Mucosa of gallbladder (tissue), 1 donor: Measurements from ENCODE around the gene GALR2. TPM values are rescaled to one million over a fixed set of nuclear protein-coding genes. Genes with fewer than 3 reads are reported as not detected.

ENCODE experiments used
- DNase-seq: peaks from one replicate; pipeline ENCODE4 v3.0.0-alpha.2; 2020; ENCODE audit warnings: low spot score
- total RNA-seq: library from RNA; stranded (reverse); gene quantifications from one replicate; pipeline ENCODE4 v1.2.1, GENCODE V29; 2021
- donor health status: DM: no; HTN: no; CAD: no.

The GALR2 gene
- total RNA-seq, 1 donor from 2014 or later = 0.20 TPM

DNA sequence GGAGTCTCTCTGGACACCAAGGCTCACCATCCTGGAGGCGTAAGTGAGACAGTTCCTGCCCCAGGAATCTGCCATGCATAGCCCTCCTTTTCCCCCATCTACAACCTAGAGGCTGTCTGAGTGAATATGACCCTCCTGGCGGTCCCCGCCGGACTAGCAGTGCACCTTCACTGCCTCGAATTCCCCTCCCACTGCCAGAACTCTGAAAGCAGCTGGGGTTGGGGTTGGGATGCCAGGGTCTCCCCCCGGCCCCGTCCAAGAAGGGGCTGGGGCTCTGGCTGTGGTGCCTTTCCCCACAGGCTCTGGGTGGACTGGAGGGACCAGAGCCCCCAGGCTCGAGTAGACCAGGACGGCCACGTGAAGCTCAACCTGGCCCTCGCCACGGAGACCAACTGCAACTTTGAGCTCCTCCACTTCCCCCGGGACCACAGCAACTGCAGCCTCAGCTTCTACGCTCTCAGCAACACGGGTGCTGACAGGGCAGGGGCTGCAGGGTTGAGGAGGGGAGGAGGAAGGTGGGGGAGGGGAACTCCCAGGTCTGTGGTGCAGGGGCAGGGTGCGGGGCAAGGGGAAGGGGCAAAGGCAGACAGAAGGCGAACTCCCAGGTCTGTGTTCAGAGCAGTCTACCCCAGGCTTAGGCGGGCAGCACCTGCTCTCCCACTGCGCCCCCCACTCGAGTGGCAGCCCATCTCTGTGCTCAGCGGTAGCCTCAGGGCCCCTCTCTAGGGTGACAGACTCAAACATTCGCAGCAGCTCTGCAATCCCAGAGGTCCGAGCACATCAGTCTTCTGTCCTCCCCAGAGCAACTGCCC, 5.6 kb downstream of the GALR2 start:
- no peak for DNase-seq

DNA sequence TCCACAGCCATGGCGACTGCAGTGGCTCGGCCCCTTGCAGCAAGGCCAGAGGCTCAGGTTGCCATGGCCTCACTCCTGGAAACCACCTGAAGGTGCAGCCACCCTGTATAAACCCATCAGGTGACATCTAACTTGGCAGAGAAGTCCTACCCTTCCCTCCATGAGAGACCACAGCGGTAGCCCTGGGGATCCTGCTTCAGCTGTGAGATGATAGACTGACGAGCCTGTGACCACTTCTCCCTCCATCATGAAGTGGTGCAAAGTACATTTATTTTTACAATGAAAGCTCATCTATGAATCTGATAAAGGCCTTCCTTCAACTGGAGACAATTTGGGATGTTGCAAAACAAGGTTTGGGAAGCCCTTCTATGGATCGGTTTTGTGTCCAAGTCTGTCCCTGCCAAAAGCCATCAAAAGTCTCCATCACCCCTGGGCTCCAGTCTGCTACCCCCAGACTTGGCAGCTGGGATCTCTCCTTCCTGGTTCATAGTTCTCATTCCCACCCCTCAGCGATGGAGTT, 6.2 kb downstream of the GALR2 start:
- no peak for DNase-seq

DNA sequence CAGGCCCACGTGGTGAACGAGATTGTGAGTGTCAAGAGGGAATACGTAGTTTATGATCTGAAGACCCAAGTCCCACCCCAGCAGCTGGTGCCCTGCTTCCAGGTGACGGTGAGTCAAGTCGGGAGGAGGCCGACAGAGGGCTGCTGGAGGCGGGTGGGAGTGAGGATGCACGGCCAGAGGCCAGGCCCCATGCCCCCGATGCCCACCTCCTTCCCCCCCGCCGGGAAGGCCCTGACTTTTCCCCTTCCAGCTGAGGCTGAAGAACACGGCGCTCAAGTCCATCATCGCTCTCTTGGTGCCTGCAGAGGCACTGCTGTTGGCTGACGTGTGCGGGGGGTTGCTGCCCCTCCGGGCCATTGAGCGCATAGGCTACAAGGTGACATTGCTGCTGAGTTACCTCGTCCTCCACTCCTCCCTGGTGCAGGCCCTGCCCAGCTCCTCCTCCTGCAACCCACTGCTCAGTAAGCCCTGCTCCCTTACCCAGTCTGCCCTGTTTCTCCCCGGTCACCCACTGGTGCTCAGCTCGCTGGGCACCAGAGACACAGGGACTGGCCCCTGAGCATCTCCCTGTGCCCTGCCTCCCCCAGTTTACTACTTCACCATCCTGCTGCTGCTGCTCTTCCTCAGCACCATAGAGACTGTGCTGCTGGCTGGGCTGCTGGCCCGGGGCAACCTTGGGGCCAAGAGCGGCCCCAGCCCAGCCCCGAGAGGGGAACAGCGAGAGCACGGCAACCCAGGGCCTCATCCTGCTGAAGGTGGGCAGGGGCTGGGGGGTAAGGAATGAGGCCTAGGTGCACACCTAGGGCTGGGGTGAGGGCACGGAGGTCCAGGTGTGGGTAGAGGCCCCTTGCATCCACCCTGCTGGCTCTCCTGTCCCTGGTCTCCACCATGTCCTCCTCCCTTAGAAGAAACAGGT, 7.0 kb downstream of the GALR2 start:
- DNase-seq = no peak

DNA sequence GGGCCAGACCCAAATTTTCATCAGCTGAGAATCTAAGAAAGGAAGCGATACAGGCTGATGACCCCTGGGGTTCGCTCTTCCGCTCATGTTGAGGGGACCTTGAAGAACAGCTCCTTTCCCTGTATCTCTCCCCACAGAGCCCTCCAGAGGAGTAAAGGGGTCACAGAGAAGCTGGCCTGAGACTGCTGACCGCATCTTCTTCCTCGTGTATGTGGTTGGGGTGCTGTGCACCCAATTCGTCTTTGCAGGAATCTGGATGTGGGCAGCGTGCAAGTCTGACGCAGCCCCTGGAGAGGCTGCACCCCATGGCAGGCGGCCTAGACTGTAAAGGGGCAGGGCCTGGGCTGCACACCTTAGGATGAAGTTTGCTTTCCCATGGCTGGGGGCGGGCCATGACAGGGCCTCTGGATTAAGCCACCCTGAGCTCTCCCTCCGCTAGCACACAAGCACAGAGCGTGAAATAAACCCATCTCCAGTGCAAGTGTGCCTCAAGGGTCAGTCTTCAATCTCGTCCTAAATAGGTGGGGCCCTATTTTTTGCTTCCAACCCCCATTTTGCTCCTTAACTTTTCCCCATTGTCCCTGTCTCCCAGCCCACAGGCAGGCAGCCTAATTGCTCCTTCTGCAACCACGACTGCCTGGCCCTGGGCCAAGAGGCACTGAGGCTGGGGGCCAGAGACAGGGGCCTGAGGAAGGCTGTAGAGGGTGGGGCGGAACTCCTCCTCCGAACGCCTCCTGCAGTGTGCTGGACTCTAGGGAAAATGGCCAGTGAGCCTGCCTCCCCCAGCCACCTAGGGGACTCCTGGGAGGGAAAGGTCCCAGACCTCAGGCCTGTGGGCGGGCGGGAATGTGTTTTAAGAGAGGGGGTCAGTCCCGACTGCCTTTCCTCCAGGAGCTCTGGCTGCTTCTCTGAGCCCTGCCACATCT, 8.0 kb downstream of the GALR2 start:
- DNase-seq = no peak

DNA sequence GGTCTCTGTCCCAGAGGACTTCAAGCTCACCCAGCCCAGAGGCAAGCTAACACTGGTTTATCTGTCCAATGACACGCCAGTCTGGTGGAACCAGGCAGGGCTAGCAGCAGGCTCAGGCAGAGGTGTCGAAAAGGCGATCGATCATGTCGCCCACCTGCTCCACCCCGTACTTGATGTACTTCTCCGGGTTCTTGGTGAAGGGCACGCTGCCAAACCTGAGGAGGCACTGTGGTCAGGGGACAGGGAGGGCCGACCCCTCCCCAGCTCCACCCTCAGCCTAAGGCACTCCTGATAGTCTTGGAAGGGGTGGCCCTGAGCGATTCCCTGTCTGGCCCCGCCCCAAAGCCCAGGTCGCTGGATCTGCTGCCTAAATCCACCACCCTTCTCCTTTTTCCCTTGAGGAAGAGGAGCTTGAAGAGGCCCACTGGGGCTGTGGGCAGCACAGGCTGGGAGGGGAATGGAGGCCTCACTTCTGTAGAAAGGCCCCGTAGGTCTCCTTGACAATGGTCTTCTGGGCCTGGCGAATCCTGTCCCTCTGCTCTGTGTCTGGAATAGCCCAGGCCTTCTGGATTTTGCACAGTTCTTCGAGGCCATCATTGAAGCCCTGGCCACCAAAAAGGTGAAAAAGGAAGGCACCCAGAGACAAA, 9.1 kb downstream of the GALR2 start:
- DNase-seq = no peak

DNA sequence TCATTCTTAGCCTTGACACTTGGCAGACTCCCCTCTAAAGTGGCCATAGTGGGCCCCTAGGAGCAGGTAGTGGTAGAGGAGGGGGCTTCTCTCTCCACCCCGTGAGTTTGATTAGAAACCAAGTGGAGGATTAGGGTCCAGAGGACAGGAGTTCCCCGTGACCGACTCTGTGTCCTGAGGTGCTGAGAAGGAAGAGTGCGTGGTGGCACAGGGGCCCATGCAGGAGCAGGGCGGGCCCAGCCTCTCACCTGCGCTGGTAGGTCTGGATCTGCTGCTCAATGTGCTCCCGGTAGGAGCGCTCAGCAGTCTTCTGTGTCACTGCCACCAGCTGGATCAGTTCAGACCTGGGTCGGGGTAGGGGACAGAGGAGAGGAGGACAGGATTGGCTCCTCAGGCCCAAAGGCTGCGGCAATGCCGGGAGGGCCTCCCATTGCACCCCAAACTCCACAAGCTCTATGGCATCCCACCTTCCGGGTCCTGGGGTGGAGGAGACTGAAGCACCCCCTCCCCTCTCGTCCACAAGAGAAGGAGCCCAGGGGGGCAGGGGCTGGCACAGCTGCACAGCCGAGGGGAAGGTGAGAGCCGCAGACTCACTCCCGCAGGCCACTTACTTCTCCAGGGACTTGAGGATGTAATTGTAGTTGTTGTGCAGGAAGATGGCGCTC, 10.6 kb downstream of the GALR2 start:
- DNase-seq = no peak

DNA sequence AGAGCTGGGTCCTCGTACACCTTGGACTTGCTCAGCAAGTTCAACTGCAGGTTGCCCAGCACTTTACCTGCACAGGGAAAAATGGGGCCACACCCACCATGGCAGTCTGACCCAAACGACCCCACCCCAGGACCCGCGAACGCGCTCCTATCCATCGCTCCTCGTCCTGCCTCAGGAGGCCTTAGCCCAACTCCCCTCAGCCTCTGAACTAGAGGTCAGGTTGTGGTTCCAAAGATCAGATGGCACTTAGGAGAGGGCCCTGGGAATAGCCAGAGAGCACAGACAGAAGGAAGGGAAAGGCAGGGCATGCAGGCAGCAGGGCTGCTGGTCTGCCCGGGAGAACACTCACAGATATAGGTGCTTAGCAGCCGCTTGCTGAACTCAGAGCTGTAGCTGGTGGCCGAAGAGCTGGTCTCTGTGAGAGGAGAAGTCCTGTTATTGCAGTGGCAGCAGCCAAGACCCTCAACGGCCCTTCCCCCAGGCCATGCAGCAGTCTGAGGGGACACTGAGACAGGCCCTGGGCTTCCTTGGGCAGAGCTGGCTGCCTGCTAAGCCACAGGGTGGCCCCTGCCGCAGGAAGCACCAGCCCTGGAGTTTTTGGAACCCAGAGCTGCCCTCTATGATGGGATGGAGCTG, 11.3 kb downstream of the GALR2 start:
- no peak for DNase-seq

DNA sequence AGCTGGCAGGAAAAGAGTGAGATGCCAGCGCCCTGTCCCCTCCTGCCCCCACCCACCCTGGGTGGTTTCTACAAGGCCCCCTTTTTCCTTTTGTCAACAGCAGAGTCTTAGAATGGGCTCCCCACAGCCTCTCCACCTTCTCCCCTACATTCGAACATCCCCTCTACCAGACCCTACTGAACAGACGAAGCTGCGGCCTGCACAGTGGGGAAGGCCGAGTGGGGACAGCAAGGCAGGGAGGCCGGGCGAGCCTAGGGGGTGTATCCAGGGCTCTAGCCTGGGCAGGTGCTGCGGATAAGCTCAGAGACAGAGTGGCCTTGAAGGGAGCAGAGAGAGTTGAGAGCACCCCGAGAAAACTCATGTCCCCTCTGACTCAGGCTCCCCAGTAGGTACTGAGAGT, 11.8 kb downstream of the GALR2 start:
- no peak for DNase-seq

DNA sequence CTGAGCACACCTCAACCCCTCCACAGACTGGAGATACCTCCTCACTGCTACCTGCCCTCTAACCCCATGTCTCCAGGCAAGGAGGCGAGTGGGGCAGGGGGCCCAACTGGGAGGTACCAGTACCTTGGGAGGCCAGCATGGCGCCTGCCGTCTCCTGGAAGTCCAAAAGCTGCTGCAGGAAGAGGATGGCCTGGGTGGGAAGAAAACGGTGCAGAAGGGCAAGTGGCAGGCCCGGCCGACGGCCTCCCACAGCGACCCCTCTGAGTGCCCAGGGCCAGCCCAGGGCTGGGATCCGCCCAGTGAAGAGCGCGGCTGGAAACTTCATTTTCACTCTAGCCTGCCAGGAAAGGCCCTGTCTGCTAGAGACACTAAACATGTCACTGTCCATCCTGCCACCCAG, 12.9 kb downstream of the GALR2 start:
- DNase-seq = no peak

DNA sequence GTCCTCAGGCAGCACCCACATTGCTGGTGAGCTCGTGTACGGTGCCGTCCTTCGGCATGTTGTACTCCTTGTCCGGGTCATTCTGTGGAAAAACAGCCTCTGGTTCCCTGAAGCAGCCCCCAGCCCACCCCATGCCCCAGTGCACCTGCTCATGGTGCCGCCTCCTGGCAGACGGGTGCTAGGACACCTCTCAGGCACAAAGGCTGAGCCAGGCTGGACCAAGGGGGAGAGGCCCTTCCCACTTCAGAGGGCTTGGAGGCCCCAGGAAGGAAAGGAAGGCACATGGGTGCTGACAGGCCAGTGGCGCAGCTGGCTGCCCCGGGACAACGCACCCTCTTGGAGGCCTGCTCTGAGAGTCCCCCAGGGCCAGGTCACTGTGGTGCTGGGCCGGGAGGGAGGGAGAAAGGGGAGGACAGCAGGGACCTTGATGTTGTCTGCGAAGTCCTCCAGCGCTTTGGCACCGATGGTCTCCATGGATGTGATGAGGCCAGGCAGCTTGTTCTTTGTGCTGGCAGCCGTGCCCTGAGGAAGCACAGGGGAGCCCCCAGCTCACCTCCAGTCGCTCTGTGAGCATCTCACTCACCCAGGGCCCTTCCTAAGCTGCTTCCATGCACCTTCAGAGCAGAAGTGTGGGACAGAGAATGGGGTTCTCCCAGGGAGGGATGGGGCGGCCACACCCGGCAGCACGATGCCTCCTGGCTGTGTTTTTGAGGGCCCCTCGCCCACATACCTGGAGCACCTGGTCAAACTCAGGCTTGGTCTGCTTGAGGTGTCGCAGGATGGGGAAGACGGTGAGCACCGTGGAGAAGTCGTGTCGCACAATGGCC, 13.7 kb downstream of the GALR2 start:
- DNase-seq = no peak

DNA sequence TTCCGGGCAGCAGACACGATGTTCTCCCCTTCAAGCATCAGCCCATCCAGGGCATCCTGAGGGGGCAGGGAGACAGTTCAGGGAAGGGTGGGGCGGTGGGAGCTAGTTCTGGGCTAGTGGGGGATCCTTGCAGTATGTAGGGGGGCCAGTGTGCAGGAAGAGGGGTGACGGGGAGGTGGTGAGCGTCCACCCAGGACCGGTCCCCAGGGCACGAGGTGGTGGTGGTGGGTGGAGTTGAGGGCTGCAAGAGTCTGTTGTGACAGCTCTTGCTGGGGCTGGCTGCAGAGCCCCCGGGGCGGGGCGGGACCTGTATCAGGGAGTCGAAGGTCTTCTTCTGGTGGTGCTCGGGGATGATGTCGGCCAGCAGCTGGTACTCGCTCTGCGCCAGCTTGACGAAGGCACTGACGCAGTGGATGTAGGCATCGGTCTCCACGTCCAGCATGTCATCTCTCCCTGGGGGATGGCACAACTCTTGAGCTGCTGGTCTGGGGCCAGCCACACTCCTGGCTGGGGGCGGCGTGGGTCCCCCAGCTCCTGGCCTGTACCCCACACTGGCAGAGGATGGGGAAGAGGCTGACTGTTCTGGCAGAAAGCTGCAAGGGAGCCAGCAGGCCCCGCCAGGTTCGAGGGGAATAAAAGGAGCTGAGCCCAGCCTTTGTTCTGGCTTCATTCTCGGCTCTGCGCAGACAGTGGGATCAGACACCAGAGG, 14.4 kb downstream of the GALR2 start:
- no peak for DNase-seq

DNA sequence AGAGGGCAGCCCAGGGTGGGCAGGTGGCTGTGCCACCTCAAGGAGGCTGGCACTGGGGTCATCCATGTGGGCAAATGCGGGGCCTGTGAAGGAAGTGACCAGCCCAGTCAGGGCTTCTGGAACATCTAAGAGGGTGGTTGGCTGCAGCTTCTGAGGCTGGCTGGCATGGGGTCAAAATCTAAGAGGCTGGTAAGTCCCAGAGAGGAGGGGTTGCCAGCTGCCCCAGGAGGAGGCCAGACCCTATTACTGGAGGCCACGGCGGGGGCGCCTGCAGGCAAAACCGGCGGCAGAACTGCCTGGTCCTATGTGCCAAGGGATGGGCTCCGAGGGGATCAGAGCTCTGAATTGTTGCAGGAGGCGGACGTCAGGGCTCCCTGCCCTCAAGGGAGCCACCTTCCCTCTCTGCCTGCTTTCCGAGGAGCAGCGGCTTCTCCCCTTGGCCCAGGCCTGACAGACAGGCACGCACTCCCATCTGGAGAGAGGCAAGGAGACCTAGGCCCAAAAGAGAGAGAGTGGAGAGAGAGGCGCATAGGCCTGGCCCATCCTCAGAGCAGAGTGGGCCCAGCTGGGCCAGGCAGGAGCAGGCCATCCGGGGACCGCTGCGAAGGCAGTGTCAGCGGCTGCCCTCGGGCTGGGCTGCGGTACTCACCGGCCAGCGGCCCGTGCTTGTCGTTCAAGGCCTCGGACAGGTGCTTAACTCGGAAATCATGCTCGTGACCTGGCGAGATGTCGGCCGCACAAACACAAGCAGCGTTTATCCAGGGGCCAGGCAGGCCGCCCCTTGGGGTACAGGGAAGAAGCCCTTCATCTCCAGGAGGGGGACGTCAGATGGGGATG, 15.3 kb downstream of the GALR2 start:
- DNase-seq = no peak

DNA sequence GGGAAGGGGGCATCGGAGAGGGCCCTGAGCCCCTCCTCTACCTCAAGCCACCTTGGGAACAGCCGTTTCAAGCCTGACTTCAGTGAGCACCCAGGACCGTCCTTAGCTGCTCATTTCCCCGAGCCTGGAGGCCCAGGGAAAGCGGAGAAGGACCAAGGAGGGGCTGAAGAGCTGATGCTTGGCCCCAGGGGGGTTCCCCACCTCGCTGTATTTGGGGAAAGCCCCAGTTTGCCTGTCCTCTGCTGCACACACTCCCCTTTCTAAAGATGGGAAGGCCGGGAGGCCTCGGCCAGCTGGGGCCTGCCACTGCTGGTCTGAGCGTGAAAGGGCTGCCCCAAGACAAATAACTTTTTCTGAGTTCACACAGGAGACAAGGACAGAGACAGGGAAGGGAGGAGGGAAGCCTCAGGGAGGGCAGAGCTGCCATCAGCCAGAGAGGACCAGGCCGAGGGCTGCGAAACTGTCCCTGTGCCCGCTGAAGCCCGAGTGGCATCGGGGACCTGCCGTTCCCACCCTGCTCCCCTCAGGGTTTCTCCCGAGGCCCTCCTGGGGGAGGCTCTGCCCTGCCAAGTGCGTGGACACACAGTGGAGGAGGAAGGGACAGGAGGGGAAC, 16.0 kb downstream of the GALR2 start:
- no peak for DNase-seq

DNA sequence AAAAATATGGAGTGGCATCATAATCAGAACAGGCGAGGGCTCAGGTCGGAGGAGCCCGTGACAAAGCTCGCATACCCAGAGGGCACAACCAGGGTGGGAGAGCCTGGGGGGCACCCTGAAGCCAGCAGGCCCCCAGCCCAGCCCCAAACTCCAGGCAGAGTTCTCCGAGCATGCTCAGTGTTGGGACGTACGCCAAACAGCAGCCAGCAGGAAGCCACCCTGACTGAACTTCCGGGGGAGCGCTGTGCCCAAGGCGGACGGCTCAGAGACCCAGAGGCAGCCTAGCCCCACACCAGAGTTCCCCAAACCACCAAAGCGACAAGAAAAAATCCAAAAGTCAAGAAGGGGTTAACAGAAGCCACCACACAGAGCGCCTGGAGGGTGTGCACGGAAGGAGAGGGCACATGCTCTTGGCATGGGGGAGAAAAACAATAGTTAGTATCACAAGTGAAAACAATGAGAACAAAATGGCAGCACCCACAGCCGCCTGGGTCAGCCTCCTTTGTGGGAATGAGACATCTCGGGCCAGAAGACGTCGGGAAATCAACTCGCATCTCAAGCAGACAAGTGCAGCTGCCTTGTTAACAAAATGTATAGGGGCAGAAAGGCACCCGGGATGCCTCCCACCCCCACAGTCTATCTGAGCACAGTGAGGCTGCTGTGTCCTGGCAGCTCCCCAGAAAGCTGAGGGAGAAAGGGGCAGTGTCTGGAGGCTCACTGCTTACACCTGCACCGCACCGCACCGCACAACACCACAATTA, 17.1 kb downstream of the GALR2 start:
- DNase-seq = no peak

DNA sequence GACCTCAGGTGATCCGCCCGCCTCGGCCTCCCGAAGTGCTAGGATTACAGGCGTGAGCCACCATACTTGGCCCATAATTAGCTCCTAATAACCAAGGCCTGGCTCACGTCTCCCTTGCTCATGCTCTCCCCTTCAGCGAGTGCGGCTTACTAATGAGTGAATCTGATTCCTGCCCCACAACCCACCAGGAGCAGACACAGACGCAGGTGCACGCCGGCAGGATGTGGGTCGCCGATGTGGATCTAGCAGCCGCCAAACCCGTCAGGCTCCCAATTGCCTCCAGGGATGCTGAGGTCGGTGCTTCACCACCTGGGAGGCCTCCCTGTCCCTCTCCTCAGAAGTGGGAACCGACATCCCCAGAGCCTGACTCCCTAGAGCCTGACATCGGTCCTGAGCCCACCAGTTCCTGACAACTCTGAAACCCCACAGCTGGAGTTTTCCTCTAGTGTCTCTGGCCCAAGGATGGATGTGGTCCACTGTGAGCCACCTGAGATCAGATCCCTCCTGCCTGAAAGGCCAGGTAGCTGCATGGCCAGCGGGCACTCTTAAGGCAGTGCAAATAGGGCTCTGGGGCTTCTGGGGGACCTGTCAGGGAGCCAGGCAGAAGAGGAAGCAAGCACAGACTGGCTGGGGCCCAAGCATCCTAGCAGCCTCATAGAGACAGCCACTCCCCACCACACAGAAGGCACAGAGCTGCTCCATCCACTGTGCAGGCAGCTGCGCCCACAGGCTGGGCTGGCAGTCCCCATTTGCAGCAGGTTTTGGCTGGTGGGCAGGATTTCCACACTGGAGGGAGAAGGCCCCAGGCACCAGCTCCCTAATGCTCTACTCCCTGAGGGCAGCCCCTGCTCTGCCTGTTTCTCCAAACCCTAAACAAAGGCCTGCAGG, 18.2 kb downstream of the GALR2 start:
- no peak for DNase-seq
